ENCODE results near the gene SLC9A7.
A peak's percentile ranks its signal among the peaks of the same experiment; 100 is the strongest.

The SLC9A7 gene

GRCh38 chrX:46572340-46572936, 186.5 kb downstream of the SLC9A7 start:
- Histone ChIP-seq H3K18ac (ENCODE audit: low read length) (no peak overlapping the region), H3K27me3 (ENCODE audit: insufficient read depth, low read length, poor library complexity) (no peaks in the 10 kb centered on the region), H3K27ac (ENCODE audit: low read depth, low read length) (no peak overlapping the region), H2AK5ac (ENCODE audit: low read length) (no peak overlapping the region), H3K4me1 (ENCODE audit: control insufficient read depth, low read depth, low read length) (no peaks in the 10 kb centered on the region), H3K23ac (ENCODE audit: low read length) (no peak overlapping the region), H2BK5ac (ENCODE audit: low read length) (no peak overlapping the region), H4K5ac (ENCODE audit: low read length) (no peak overlapping the region), H3K4me3 (ENCODE audit: low read length) (no peak overlapping the region), H3K36me3 (ENCODE audit: control insufficient read depth, insufficient read depth, low read length) (no peaks in the 10 kb centered on the region), H3K4ac (ENCODE audit: low read depth, low read length) (no peak overlapping the region), H4K8ac (ENCODE audit: low read depth, low read length) (no peak overlapping the region), H3K9ac (ENCODE audit: low read length) (no peak overlapping the region), H3K79me1 (ENCODE audit: low read length) (no peaks in the 10 kb centered on the region), H3K4me2 (ENCODE audit: low read length) (no peak overlapping the region), H3K56ac (ENCODE audit: low read length) (no peak overlapping the region), H3K79me2 (ENCODE audit: control insufficient read depth, insufficient read depth, low read length) (no peaks in the 10 kb centered on the region), H2BK120ac (ENCODE audit: low read depth, low read length) (no peak overlapping the region), H2BK15ac (replicated peaks; ENCODE audit: low read depth) (no peak overlapping the region)
- no peak for DNase-seq
- no CpG with 5 or more reads among the region's 5 CpGs for WGBS (ENCODE audit: extremely low coverage, insufficient coverage, low lambda C conversion rate)

GRCh38 chrX:46571423-46572339, 187.2 kb downstream of the SLC9A7 start:
- Histone ChIP-seq H3K4ac (ENCODE audit: low read depth, low read length) (no peak overlapping the region), H3K27me3 (ENCODE audit: insufficient read depth, low read length, poor library complexity) (no peaks in the 10 kb centered on the region), H3K36me3 (ENCODE audit: control insufficient read depth, insufficient read depth, low read length) (no peaks in the 10 kb centered on the region), H3K79me1 (ENCODE audit: low read length) (no peaks in the 10 kb centered on the region), H2BK15ac (replicated peaks; ENCODE audit: low read depth) (no peak overlapping the region), H4K8ac (ENCODE audit: low read depth, low read length) (no peak overlapping the region), H3K4me2 (ENCODE audit: low read length) (no peak overlapping the region), H3K9ac (ENCODE audit: low read length) (no peak overlapping the region), H2BK5ac (ENCODE audit: low read length) (no peak overlapping the region), H2BK120ac (ENCODE audit: low read depth, low read length) (no peak overlapping the region), H3K27ac (ENCODE audit: low read depth, low read length) (no peak overlapping the region), H3K18ac (ENCODE audit: low read length) (no peak overlapping the region), H3K79me2 (ENCODE audit: control insufficient read depth, insufficient read depth, low read length) (no peaks in the 10 kb centered on the region), H2AK5ac (ENCODE audit: low read length) (no peak overlapping the region), H3K23ac (ENCODE audit: low read length) (no peak overlapping the region), H3K4me1 (ENCODE audit: control insufficient read depth, low read depth, low read length) (no peaks in the 10 kb centered on the region), H4K5ac (ENCODE audit: low read length) (no peak overlapping the region), H3K4me3 (ENCODE audit: low read length) (no peak overlapping the region), H3K56ac (ENCODE audit: low read length) (peak overlapping the region; percentile 17)
- no CpG with 5 or more reads among the region's 10 CpGs for WGBS (ENCODE audit: extremely low coverage, insufficient coverage, low lambda C conversion rate)
- peak; percentile 51 for DNase-seq

- no peak overlapping the region for H3K4ac ChIP-seq (ENCODE audit: low read depth, low read length)
- H4K5ac ChIP-seq (ENCODE audit: low read length): no peak overlapping the region
- H3K4me1 ChIP-seq (ENCODE audit: control insufficient read depth, low read depth, low read length): no peaks in the 10 kb centered on the region
These were observed 189.3 kb downstream of the SLC9A7 start for GRCh38 chrX:46569621-46570020.

GRCh38 chrX:46567388-46567787, 191.5 kb downstream of the SLC9A7 start:
- Histone ChIP-seq H4K8ac (ENCODE audit: low read depth, low read length) (no peak overlapping the region), H3K4ac (ENCODE audit: low read depth, low read length) (no peak overlapping the region), H3K27me3 (ENCODE audit: insufficient read depth, low read length, poor library complexity) (no peaks in the 10 kb centered on the region), H2BK15ac (replicated peaks; ENCODE audit: low read depth) (no peak overlapping the region), H3K4me1 (ENCODE audit: control insufficient read depth, low read depth, low read length) (no peaks in the 10 kb centered on the region), H3K36me3 (ENCODE audit: control insufficient read depth, insufficient read depth, low read length) (no peaks in the 10 kb centered on the region), H3K79me2 (ENCODE audit: control insufficient read depth, insufficient read depth, low read length) (no peaks in the 10 kb centered on the region), H2BK120ac (ENCODE audit: low read depth, low read length) (no peak overlapping the region), H3K79me1 (ENCODE audit: low read length) (no peaks in the 10 kb centered on the region), H2BK5ac (ENCODE audit: low read length) (no peak overlapping the region), H3K27ac (ENCODE audit: low read depth, low read length) (no peak overlapping the region), H4K5ac (ENCODE audit: low read length) (no peak overlapping the region), H3K4me2 (ENCODE audit: low read length) (no peak overlapping the region), H2AK5ac (ENCODE audit: low read length) (no peak overlapping the region), H3K18ac (ENCODE audit: low read length) (no peak overlapping the region), H3K23ac (ENCODE audit: low read length) (no peak overlapping the region), H3K9ac (ENCODE audit: low read length) (no peak overlapping the region), H3K56ac (ENCODE audit: low read length) (no peak overlapping the region), H3K4me3 (ENCODE audit: low read length) (no peak overlapping the region)
- no peak for DNase-seq

More at GRCh38 chrX:46569621-46570020, 189.3 kb downstream of the SLC9A7 start:
- Histone ChIP-seq H2BK5ac (ENCODE audit: low read length) (no peak overlapping the region), H4K8ac (ENCODE audit: low read depth, low read length) (no peak overlapping the region), H3K4me3 (ENCODE audit: low read length) (no peak overlapping the region), H3K18ac (ENCODE audit: low read length) (no peak overlapping the region), H2AK5ac (ENCODE audit: low read length) (no peak overlapping the region), H2BK15ac (replicated peaks; ENCODE audit: low read depth) (no peak overlapping the region), H3K23ac (ENCODE audit: low read length) (no peak overlapping the region), H3K9ac (ENCODE audit: low read length) (no peak overlapping the region), H3K27me3 (ENCODE audit: insufficient read depth, low read length, poor library complexity) (no peaks in the 10 kb centered on the region), H3K36me3 (ENCODE audit: control insufficient read depth, insufficient read depth, low read length) (no peaks in the 10 kb centered on the region), H3K79me2 (ENCODE audit: control insufficient read depth, insufficient read depth, low read length) (no peaks in the 10 kb centered on the region), H3K56ac (ENCODE audit: low read length) (no peak overlapping the region), H3K79me1 (ENCODE audit: low read length) (no peaks in the 10 kb centered on the region), H3K27ac (ENCODE audit: low read depth, low read length) (no peak overlapping the region), H3K4me2 (ENCODE audit: low read length) (no peak overlapping the region), H2BK120ac (ENCODE audit: low read depth, low read length) (no peak overlapping the region)
- no peak for DNase-seq

- Histone ChIP-seq H3K4me3 (ENCODE audit: low read length) (no peak overlapping the region), H3K56ac (ENCODE audit: low read length) (no peak overlapping the region), H3K4ac (ENCODE audit: low read depth, low read length) (no peak overlapping the region), H3K27ac (ENCODE audit: low read depth, low read length) (no peak overlapping the region), H2BK5ac (ENCODE audit: low read length) (no peak overlapping the region), H3K23ac (ENCODE audit: low read length) (no peak overlapping the region), H3K4me1 (ENCODE audit: control insufficient read depth, low read depth, low read length) (no peaks in the 10 kb centered on the region), H3K18ac (ENCODE audit: low read length) (no peak overlapping the region), H3K4me2 (ENCODE audit: low read length) (no peak overlapping the region), H3K9ac (ENCODE audit: low read length) (no peak overlapping the region), H4K5ac (ENCODE audit: low read length) (no peak overlapping the region), H3K27me3 (ENCODE audit: insufficient read depth, low read length, poor library complexity) (no peaks in the 10 kb centered on the region), H2BK15ac (replicated peaks; ENCODE audit: low read depth) (no peak overlapping the region), H3K36me3 (ENCODE audit: control insufficient read depth, insufficient read depth, low read length) (no peaks in the 10 kb centered on the region), H2AK5ac (ENCODE audit: low read length) (no peak overlapping the region), H4K8ac (ENCODE audit: low read depth, low read length) (no peak overlapping the region), H2BK120ac (ENCODE audit: low read depth, low read length) (no peak overlapping the region), H3K79me2 (ENCODE audit: control insufficient read depth, insufficient read depth, low read length) (no peaks in the 10 kb centered on the region), H3K79me1 (ENCODE audit: low read length) (no peaks in the 10 kb centered on the region)
- no CpG with 5 or more reads among the region's 6 CpGs for WGBS (ENCODE audit: extremely low coverage, insufficient coverage, low lambda C conversion rate)
- no peak for DNase-seq
These were observed 196.9 kb downstream of the SLC9A7 start for GRCh38 chrX:46561824-46562657.
